H1 (cell line): ENCODE results near the gene TRAK1. TPM values are rescaled to one million over a fixed set of nuclear protein-coding genes. Genes with fewer than 3 reads are reported as not detected.

Experiments used
- BCL11A ChIP-seq, 2 experiments: IDR thresholded peaks; one replicate each; pipeline ENCODE4 v1.6.1; 2011; ENCODE audit warnings: low read depth in 2 of 2, low read length in 2 of 2, mild to moderate bottlenecking in 2 of 2
- CHD7 ChIP-seq: fragments of 300-600 bp; sonication (generic); IDR thresholded peaks from 2 replicates; pipeline ENCODE4 v1.7.1; 2012; ENCODE audit warnings: low read length, moderate library complexity, mild to moderate bottlenecking, inconsistent platforms; ENCODE audit not compliant: insufficient replicate concordance
- CTBP2 ChIP-seq: IDR thresholded peaks from 2 replicates; pipeline ENCODE4 v1.7.0; 2011; ENCODE audit warnings: borderline replicate concordance, mild to moderate bottlenecking, moderate library complexity, mixed read lengths, low read length; ENCODE audit not compliant: insufficient read depth, insufficient read length
- PHF8 ChIP-seq: fragments of 200-600 bp; sonication (generic); conservative IDR thresholded peaks from 2 replicates; pipeline ENCODE4 v1.7.1; 2012; ENCODE audit warnings: low read depth, mild to moderate bottlenecking, inconsistent platforms, low read length, moderate library complexity
- SRF ChIP-seq: IDR thresholded peaks from 2 replicates; pipeline ENCODE4 v1.6.1; 2011; ENCODE audit warnings: mild to moderate bottlenecking, low read depth, low read length, moderate library complexity
- TAF7 ChIP-seq: optimal IDR thresholded peaks from 2 replicates; pipeline ENCODE3; 2011; ENCODE audit warnings: low read depth, mild to moderate bottlenecking, inconsistent platforms, low read length, moderate library complexity, borderline replicate concordance
- polyA plus RNA-seq, 7 experiments: library from polyadenylated mRNA; depleted of rRNA in 3 of 7; stranded (reverse) in 5 of 7; unstranded in 2 of 7; fragments of >200 nt in 5 of 7; fragments of 200-250 nt in 2 of 7; gene quantifications; 1 replicate in 5 of 7; 2 replicates in 1 of 7; 4 replicates in 1 of 7; pipeline versions ENCODE4 v1.2.1 to v1.2.3, GENCODE V29; 2011 to 2013; ENCODE audit warnings: missing spikeins in 2 of 7, mixed read lengths in 2 of 7
- total RNA-seq: library from RNA; stranded (reverse); fragmentation: NEBNext Ultra II Directional; extraction: Animal tissue kit (Norgen Biotek cat#: 25700); gene quantifications from 2 replicates; pipeline ENCODE4 v1.2.1, GENCODE V29; 2021

TRAK1 gene
- total and polyA plus RNA-seq, 2 of the 8 experiments (the other 6 are each of a cell fraction or from before 2014, with no cell fraction given), result 21.3 to 32.7 TPM

GRCh38 chr3:42166662-42167300 lies 75.6 kb downstream of the TRAK1 start (continued):
- TF ChIP-seq CHD7, result no peak
- no peak for TF ChIP-seq PHF8
- TF ChIP-seq BCL11A (IDR thresholded peaks at IDR 0.05; ENCODE audit: low read depth in 2 of 2, low read length in 2 of 2), result no peak
- no peak for TF ChIP-seq CTBP2
- no peak for TF ChIP-seq SRF
- no peak for TF ChIP-seq TAF7
- TF ChIP-seq, all 59 proteins: peak for 0
